Mucosa of descending colon (tissue), 3 donors: ENCODE data around the gene PSMD6. TPM values are rescaled to one million over a fixed set of nuclear protein-coding genes. Genes with fewer than 3 reads are reported as not detected.

Experiments used
- ATAC-seq: fragments of 200-7000 bp; cut with Tn5 transposase; one replicate; pipeline ENCODE4 v1.9.1; 2020; ENCODE audit warnings: mild to moderate bottlenecking, moderate library complexity
- DNase-seq, 3 donors: peaks; one replicate each; pipeline ENCODE4 v3.0.0-alpha.2; 2020
- H3K36me3 ChIP-seq: fragments of 200-600 bp; one replicate; pipeline ENCODE4 v1.8.0; 2021; ENCODE audit warnings: low read depth, mild to moderate bottlenecking
- H3K4me1 ChIP-seq: fragments of 200-600 bp; one replicate; pipeline ENCODE4 v1.8.0; 2021; ENCODE audit warnings: low read depth, mild to moderate bottlenecking
- H3K4me3 ChIP-seq: fragments of 200-600 bp; one replicate; pipeline ENCODE4 v1.8.0; 2021; ENCODE audit warnings: mild to moderate bottlenecking
- H3K9me3 ChIP-seq: fragments of 200-600 bp; one replicate; pipeline ENCODE4 v1.8.0; 2021; ENCODE audit warnings: mild to moderate bottlenecking
- CTCF ChIP-seq: fragments of 200-600 bp; IDR thresholded peaks from one replicate; pipeline ENCODE4 v1.8.0; 2022; ENCODE audit warnings: antibody characterized with exemption, mild to moderate bottlenecking
- intact Hi-C, 2 donors: fragments of 100-400 bp; cut with DNase I in 1 of 2; cut with micrococcal nuclease in 1 of 2; formaldehyde crosslinking; loops; one replicate each; pipeline versions ENCODE4 v1.11.0 to v1.11.1; 2022; cut with DNase I, micrococcal nuclease
- total RNA-seq, 3 donors: library from RNA; stranded (reverse); fragmentation: NEBNext Ultra II Directional in 2 of 3; extraction: Animal tissue kit (Norgen Biotek cat#: 25700) in 2 of 3; gene quantifications; one replicate each; pipeline versions ENCODE4 v1.2.1 to v1.2.4, GENCODE V29; 2021 to 2023
- donor health status: DM: no; HTN: no; CAD: no; lungs with moderate emphysema.
- donor health status: DM: no; HTN: no; CAD: no.
- donor health status: DM: no; HTN: yes; CAD: no.

Gene PSMD6
- total RNA-seq, 3 donors from 2014 or later = 39.1 to 61.8 (median 57.5) TPM

- no peak for TF ChIP-seq CTCF
- Histone ChIP-seq H3K4me1 (no peaks in the 10 kb centered on the region), H3K36me3 (no peaks in the 10 kb centered on the region), H3K9me3 (no peaks in the 10 kb centered on the region), H3K4me3 (no peak overlapping the region)
- no peak for ATAC-seq
- intact Hi-C loops = no loop called here
- DNase-seq = no peak
These were observed 40.7 kb upstream of the PSMD6 start for GRCh38 chr3:64063983-64064438.

- intact Hi-C loops = no loop called here
- H3K36me3 ChIP-seq = no peaks in the 10 kb centered on the region
- ATAC-seq = no peak
- no peaks in the 10 kb centered on the region for H3K9me3 ChIP-seq
- no peak overlapping the region for H3K4me3 ChIP-seq
- no peak for DNase-seq
- H3K4me1 ChIP-seq = no peaks in the 10 kb centered on the region
- TF ChIP-seq CTCF = no peak
These were observed 40.1 kb upstream of the PSMD6 start for GRCh38 chr3:64063207-64063982.

GRCh38 chr3:64061628-64062027, 38.3 kb upstream of the PSMD6 start:
- no peak for DNase-seq

GRCh38 chr3:64059484-64060175, 36.3 kb upstream of the PSMD6 start:
- no peaks in the 10 kb centered on the region for H3K4me1 ChIP-seq
- ATAC-seq (no peak), DNase-seq (no peak)
- H3K36me3 ChIP-seq = no peaks in the 10 kb centered on the region
- H3K4me3 ChIP-seq = no peak overlapping the region
- no peak for TF ChIP-seq CTCF
- intact Hi-C loops = no loop called here
- no peaks in the 10 kb centered on the region for H3K9me3 ChIP-seq

More at GRCh38 chr3:64061628-64062027, 38.3 kb upstream of the PSMD6 start:
- Histone ChIP-seq H3K9me3 (no peaks in the 10 kb centered on the region), H3K4me3 (no peak overlapping the region), H3K4me1 (no peaks in the 10 kb centered on the region), H3K36me3 (no peaks in the 10 kb centered on the region)
- no peak for TF ChIP-seq CTCF
- no peak for ATAC-seq
- intact Hi-C loops = no loop called here

GRCh38 chr3:64058566-64058965, 35.3 kb upstream of the PSMD6 start:
- TF ChIP-seq CTCF = no peak
- Histone ChIP-seq H3K4me3 (no peak overlapping the region), H3K4me1 (peaks cover 2% of the 10 kb centered on the region), H3K36me3 (no peaks in the 10 kb centered on the region), H3K9me3 (no peaks in the 10 kb centered on the region)
- intact Hi-C loops = no loop called here
- ATAC-seq = no peak
- DNase-seq = no peak
